ENCODE results near the gene BCL2L1.
"Not testable (repeated sequence)": the region's sequence is repeated elsewhere in the genome, so short reads cannot be mapped to it uniquely, and the experiment has no call there.

BCL2L1 gene

DNA sequence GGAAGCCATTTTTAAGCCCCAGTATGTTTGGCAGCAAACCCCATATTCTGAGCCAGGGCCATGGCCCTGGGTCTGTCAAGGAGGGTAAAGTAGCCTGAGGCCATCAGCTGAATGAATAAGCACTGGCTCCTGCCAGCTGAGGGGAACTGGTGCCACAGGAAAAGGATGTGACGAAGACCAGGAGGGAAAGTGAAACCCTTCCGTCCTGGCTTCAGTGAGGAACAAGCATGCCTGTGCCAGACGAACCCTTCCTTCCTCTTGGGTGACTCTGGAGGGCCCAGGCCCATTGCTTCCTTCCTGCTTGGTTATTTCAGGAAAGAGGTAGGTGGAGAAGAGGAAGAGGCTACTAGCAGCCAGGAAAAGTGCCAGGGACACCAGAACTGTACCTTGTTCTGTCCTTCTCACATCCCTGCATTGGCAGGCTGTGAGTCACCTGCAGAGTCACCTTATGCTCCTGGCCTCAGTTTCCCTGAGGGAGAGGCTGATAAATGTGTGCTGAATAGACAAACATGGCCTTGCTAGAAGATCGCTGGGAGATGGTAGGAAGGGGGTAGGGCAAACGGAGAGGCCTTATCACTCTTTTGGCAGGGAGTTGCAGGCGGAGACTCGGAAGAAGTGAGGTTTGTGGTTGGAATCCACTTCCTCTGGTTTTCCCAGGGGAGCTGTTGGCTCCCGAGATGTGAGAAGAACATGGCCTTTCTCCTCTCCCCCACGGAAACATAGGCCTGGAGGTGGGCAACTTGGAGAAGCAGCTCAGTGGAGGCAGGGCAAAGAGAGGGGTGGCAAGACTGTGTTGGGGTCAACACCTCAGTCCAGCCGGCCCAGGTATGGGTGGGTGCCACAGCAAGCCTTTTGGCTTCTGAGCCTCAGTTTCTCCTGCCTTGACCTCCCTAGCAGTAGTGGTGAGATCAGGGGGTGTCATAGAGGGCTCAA, 47.5 kb downstream of the BCL2L1 start:
- DNase-seq (ENCODE audit: low read depth in 2 of 2) = peak; percentile 52 to 55

DNA sequence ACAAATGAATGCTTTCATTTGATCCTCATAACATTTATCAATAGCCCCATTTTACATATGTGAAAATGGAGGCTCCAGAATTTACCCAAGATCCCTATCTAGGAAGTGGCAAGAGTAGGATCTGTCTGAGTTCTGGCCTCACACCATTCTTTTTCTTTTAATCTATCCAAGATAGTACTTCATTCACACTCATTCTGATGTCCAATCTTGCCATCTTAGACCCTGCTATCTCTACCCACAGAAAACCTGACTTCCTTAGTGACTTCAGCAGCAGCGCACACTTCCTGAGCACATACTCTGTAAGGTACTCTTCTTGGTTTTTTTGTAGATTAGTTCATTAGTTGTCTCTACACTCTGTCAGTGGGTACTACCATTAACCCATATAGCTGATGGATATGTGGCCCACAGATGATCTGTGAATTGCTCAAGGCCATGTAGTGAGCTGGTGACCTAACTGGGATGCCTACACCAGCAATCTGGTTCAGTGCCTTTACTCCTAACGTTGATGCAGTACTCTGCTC, 48.7 kb downstream of the BCL2L1 start:
- no peak for DNase-seq (ENCODE audit: low read depth in 2 of 2)

DNA sequence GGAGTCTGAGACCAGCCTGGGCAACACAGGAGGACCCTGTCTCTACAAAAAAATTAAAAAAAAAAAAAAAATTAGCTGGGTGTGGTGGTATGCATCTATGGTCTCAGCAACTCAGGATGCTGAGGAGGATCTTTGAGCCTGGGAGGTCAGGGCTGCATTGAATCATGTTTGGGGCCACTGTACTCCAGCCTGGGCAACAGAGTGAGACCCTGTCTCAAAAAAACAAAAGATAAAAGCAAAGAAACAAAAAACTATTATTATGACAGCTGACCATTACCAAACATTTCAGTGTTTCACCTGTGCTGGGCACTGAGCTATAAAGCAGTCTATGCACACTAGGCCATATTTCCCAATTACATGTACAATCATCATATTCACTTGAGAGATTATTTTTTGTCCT, 49.2 kb downstream of the BCL2L1 start:
- no peak for DNase-seq (ENCODE audit: low read depth in 2 of 2)

DNA sequence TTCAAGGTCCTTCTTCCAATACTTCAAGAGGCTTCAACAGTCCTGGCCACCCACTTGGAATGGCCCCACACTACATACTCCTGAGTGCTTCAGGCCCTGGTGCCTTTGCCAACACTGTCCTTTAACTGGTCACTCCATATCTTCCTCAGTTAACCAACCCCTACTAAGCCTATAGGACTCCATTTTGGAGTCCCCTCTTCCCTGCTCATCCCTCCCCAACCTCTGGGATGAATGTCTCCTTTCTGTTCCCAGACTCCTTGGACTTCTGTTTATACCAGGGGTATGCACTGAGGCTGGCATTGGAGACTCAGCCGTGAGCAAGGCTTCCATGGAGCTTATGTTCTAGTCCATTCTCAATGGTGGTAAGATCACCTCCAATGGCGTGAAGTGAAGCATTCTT, 51.3 kb downstream of the BCL2L1 start:
- DNase-seq (ENCODE audit: low read depth in 2 of 2) = no peak

DNA sequence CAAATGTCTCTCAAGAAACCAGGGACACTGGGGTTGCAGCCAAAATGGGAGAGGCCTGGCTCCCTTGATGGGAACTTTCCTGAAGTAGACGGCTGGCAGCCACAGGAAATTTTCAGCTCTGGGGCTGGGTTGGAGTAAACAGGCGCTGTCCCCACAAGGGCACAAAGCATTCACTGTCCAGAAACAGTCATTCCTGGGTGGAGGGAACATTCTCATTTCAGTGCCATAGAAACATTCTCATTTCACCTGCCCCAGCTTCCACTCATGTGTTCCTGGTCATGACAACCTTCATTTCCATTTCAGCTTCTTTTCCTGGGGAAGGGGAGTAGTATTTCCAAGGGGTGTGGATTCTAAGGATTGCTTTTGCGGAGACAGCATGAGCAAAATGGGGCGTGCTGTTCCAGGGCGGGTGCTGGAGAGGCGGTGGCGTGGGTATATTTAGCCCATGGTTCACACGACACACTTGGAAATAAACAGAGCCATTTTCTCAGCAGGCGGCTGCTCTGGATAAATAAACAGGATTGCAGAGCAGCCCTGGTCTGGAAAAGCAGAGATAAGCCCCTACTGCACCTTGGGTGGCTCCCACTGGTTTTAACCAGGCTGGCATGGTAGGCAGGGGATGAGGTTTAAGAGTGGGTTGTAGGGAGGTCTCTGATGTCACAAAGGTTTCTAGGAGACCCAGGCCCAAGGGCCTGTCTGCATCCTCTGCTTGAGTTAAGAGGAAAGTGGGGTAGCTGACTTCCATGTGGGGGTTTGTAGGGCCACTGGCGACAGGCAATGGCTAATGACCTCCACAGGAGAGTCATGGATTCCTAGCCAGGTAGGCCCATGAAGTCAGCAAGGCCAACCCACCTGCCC, 52.1 kb downstream of the BCL2L1 start:
- no peak for DNase-seq (ENCODE audit: low read depth in 2 of 2)

DNA sequence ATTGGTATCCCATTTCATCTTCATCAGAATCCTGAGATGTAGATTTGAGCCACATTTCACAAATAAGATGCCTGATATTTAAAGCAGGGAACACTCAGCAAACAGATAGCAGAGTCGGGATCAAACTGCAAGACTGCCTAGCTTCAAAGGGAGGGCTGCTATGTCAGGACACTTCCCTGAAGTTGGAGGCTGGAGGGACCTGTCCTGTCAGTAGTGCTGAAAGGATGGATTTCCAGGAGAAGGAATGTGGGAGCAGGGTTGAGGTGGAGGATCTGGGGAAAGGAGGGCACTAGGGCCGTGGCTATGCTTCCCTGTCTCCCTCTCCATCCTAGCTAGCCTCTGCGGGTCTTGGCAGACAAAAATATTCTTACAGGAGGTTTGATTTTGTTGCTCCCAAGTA, 52.8 kb downstream of the BCL2L1 start:
- no peak for DNase-seq (ENCODE audit: low read depth in 2 of 2)

DNA sequence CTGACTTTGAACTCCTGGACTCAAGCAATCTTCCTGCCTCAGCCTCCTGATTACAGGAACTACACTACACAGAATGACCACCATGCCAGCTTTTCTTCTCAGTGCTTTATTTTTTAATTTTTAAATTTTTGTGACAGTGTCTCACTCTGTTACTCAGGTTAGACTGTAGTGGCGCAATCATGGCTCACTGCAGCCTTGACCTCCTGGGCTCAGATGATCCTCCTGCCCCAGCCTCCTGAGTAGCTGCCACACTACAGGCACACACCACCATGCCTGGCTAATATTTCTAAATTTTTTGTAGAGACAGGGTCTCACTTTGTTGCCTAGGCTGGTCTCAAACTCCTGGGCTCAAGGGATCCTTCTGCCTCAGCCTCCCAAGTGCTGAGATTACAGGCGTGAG, 53.7 kb downstream of the BCL2L1 start:
- not testable (repeated sequence) for DNase-seq (ENCODE audit: low read depth in 2 of 2)

DNA sequence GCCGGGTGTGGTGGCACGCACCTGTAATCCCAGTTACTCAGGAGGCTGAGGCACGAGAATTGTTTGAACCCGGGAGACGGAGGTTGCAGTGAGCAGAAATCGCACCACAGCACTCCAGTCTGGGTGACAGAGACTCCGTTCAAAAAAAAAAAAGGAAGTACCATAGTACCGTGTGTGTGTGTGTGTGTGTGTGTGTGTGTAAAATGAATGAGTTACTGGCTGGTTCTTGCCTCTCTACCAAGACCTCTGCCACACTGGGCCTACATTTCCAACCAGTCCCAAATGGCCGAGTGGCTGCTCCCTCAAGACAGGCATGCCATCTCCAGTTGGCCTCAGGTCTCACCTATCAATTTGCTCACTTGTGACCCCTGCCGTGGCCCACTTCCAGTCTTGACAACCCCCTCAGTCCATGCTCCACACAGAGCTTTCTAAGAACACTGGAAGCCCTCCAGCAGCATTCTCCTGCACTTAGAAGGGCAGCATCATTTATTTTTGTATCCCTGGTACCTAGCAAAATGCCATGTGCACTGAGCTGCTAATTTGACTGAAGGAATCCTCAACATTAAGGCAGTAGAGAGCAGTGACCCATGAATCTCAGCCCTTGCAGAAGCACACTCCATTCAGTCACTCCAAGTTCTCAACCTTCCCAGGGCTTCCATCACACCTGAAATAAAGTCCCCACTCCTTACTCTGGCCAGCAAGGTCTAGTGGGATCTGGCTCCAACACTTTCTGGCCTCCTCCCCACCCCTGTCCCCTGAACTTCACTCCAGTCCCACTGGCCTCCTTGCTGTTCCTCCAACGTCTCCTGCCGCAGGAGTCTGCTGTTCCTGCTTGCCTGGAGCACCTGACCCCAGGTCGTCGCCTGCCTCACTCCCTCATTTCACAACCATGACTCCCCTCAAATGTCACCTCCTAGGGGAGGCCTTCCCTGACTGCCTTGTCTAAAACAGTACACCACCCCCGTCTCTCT, 55.1 kb downstream of the BCL2L1 start:
- no peak for DNase-seq (ENCODE audit: low read depth in 2 of 2)

DNA sequence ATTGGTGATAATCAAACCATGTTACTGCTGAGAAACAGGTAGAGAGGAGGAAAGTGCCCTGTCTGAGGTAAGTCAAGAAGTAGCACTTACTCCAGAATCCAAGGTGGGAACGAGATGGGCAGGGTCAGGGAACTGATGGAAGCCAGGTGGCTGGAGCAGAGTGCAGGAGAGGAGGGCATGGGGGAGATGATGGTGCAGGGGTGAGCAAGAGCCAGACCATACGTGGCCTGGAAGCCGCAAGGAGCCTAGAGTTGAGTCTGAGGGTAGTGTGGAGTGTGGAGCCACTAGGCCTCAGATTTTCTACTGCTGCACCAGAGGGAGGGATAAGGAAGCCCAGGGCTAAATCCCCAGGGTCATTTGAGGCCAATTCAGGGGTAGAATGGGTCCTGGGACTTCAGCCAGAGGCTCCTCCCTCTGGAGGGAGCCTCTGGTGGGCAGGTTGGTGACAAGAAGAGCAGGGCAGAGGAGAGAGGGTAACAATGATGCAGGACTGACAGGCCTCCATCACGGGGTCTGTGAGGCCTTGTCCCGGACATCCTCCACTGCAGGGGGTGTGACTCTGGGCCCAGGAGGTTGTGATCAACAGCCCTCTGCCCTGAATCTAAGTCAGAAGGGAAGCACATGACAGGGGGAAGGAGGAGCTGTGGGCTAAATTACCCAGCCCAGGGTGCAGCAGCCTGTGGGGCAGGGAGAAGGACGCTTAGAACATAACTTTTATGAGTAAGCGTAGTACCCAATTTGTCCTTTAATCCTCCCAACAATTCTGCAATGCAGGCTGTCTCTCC, 56.2 kb downstream of the BCL2L1 start:
- no peak for DNase-seq (ENCODE audit: low read depth in 2 of 2)

DNA sequence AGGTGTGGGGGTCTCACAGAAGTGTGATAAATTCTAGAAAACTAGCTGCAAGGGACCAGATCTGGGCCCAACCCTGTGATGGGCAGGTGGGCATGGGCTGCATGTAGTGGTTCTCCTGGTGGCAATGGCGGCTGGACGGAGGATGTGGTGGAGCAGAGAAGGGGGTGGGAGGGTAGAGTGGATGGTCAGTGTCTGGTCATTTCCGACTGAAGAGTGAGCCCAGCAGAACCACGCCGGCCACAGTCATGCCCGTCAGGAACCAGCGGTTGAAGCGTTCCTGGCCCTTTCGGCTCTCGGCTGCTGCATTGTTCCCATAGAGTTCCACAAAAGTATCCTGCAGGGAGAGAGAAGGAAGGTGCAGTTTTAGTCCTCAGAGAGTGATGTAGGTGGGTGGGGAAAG, 56.9 kb downstream of the BCL2L1 start:
- DNase-seq (ENCODE audit: low read depth in 2 of 2) = no peak

DNA sequence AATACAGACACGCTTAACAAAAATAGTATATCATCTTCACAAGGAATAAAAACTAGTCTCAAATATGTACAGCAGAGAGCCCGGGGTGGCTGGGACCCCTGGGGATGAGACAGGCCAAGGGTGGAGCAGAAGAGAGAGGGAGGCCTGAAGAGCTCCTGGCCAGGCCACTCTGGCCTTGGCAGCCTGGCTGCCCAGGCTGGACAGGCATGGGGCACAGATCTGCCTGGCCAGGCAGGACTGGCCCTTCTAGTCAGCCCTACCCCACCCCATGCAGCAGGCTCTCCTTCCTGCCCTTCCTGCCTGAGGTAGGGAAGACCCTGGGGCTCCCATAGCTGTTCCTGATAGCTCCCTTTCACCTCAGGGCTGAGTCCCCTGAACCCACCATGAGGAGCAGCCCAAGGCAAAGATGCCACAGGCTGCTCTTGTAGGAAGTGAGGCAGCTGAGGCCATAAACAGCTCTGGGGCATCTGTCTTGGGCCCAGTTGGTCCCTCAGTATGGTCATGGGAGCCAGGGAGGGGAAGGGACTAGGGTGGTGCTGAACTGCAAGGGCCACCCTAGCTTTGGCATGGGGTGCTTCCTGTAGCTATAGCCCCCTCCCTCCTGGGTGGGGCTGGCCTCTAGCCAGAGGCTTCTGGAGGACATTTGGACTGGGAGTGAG, 57.8 kb downstream of the BCL2L1 start:
- no peak for DNase-seq (ENCODE audit: low read depth in 2 of 2)

DNA sequence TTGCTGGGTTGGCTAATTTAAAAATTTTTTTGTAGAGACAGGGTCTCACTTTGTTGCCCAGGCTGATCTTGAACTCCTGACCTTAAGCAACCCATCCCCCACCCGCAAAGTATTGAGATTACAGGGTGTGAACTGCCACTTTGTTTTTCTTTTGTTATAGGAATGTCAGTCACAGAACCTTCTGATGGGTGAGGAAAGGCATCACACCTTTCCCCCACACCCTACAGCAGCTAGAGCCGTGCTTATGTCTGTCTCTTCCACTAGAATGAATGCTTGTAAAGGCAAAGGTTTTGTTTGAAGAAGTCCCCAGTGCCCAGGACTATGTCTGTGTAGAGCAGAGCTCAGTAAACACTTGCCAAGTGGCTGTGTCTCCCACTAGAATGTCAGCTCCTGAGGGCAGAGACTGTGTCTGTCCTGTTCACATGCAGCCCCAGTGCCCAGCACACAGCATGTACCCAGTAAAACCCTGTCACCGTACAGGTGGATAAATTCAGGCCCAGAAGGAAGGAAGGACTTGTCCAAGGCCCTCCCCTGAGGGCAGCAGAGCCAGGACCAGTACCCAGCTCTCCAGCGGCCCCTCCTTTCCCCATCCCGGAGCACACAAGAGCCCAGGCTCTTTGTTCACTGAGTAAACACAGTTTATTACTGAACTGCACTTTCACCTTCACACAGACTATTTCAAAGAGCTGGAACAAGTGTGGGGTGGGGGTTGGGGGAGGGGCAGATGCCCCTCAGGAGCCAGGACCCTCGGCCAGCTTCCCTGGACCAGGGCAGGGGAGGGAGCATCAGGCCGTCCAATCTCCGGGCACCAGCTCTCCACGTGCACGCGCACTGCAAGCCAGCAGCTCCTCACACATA, 58.6 kb downstream of the BCL2L1 start:
- DNase-seq (ENCODE audit: low read depth in 2 of 2) = no peak

DNA sequence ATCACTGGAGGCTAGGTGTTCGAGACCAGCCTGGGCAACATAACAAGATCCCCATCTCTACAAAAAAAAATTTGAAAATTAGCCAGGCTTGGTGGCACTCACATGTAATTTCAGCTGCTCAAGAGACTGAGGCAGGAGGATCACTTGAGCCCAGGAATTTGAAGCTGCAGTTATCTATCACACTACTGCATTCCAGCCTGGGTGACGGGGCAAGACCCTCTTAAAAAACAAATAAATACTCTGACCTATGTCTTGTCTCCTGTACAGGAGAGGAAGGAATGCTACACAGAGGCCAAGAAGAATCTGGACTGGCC, 59.2 kb downstream of the BCL2L1 start:
- DNase-seq (ENCODE audit: low read depth in 2 of 2) = no peak

DNA sequence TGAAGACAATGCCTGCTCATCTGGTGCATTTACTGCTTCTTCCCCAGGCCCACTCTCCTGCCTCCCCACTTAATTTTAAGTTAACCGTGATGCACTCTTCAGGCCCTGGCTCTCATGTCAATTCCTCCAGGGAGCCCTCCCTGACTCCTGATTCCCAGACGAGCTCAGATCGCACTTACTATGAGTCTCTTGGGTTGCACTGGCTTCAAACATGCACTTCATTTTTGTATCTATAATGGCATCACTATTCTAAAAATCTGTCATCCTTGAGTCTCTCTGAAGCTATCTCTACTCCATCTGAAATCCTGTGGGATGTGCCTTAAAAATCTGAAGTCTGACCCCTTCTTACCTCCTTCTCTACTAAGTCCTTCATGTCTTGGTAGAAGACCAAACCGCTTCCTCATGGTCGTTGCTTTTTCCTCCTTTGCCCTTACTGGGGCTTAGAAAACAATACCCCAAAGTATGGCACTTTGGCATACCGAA, 60.3 kb downstream of the BCL2L1 start:
- no peak for DNase-seq (ENCODE audit: low read depth in 2 of 2)

DNA sequence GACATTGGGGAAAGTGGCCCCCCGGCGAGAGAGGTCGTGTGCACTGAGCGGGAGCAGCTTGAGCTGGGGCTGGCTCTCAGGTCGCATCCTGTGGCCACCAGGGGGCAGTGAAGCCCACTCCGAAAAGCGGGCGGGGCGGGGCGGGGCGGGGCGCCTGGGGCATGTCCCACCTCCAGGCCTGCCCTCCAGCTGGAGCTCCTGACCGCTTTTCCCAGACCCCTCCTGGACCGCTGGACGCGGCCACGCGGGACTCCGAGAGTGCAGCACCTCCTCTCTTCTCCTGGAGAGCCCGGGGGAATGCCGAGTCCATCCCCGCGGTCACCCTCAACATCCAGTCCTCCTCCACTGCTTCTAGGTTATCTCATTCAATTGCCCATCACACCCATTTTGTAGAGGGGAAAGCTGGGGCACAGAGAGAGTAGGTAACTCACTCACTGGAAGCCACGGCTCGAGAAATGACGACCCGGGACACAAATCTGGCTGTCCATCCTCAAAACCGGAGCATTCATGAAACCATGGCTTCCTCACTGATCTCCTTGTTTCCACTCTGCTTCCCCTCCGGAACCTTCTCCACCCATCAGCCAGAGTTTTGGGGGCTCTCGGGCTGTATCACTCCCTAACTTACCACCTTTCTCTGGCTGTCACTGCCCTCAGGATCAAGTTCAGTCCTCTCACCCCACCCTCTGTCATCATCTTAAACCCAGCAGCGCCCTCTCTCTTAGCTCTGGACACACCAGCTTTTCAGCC, 60.9 kb downstream of the BCL2L1 start:
- peak; percentile 40 to 58 for DNase-seq (ENCODE audit: low read depth in 2 of 2)

DNA sequence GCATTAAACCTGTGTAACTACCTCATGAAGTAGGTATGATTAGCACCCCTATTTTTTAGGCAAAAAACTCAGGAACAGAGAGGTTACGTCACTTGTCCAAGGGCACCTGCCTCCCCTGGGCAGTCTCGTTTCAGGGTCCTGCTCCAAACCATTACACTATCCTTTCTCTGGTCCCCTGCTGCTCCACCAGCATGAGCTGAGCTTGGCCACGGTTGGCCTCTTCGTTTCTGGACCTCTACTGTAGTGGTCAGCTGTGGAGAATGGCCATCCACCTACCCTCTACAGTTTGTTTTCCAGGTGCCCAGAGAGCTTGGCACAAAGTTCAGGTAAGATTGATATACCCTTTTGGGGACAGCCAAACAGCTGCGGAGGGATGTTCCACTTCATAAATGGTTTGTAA, 68.1 kb downstream of the BCL2L1 start:
- no peak for DNase-seq (ENCODE audit: low read depth in 2 of 2)

DNA sequence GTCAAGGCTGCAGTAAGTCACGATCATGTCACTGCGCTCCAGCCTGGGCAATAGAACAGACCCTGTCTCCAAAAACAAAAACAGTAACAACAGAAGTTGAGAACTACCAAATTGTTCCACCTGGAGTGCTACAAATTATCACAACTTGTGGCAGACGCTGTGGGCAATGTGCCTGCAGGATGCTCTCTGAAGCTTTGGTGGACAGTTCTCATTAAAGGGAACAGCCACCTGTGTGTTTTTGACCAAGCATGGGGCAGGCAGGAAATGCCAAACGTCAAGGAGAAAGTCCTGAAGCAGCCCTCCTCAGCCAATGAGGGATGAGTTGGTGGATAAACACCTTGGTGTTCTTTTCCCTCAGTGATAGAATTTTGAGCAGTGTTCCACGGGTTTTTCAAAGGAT, 69.1 kb downstream of the BCL2L1 start:
- DNase-seq (ENCODE audit: low read depth in 2 of 2) = no peak

DNA sequence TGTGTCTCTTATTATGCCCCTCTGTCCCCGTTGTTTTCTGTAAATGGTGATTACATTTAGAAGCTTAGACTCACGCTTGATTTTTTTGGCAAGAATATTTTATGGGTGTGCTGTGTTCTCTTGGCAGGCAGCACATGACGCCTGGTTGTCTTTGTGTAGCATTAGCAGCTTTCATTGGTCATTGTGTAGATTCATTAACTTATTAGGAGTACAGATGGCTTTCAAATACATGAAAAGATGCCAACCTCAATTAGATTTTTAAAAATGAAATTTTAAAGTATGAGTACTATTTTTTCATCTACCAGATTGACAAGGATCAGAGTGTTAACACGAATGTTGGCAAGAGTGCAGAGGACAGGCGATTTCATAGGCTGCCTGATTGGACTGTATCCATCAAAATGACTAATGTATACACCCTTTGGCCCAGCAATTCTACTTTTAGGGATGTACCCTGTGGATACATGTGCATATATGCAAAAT, 69.7 kb downstream of the BCL2L1 start:
- DNase-seq (ENCODE audit: low read depth in 2 of 2) = no peak
